ENCODE results near the gene LRRC51. TPM values are rescaled to one million over a fixed set of nuclear protein-coding genes. Genes with fewer than 3 reads are reported as not detected.
A peak's percentile ranks its signal among the peaks of the same experiment; 100 is the strongest.

Gene LRRC51, protein sequence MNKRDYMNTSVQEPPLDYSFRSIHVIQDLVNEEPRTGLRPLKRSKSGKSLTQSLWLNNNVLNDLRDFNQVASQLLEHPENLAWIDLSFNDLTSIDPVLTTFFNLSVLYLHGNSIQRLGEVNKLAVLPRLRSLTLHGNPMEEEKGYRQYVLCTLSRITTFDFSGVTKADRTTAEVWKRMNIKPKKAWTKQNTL
- 5.4 TPM for polyA plus RNA-seq (2013, experiment 1 of 2)
- polyA plus RNA-seq (2013, experiment 2 of 2): 4.9 TPM

DNA sequence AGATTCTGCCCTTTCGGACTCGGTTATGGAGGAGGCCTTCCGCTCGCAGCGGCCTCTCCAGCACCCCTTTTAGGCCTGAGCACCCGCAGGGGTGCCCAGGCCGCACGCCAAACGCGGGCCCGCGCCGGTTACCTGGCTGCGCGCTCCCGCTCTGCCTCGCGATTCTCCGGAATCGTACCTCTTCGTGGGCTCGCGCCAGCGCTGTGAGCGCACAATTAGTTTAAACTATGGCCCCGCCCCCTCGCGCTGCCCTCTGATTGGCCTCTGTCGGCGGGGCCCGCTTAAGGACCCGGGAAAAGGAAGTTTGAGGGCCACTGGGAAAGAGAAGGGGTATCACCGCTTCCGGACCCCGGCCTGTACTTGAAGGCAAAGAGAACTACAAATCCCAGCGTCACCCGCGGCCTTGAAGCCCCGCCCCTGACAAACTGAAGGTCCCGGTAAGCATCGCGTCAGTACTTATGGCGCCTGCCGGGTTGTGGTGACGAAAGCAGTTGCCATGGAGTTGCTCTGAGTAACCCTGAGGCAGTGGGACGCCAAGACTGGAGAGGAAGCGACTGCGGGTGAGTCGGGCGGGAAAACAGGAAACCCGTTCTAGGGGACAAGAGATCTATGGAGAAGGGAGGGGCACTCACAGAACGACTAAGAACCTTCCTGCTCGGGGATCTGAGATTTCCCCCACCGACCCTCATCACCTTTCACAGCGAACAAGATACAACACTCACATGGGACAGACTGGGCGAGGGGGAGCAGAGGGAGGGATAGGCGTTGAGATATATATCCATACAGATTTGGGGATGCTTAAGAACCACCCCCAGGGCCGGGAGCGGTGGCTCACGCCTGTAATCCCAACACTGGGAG, at the start of gene LRRC51, which contains the start of gene NUMA1:
TSS of gene LRRC51 (plus strand) at position 525 of the 858 bp plus-strand sequence. CDS start 8,234 bp downstream, outside the sequence.
TSS of gene NUMA1 (minus strand) at position 217 of the 858 bp plus-strand sequence. CDS start 44,599 bp downstream, outside the sequence.
- no peaks in the 10 kb centered on the region for H3K36me3 ChIP-seq (ENCODE audit: control insufficient read depth, insufficient read depth, low read length)
- H3K27ac ChIP-seq (ENCODE audit: low read depth, low read length, severe bottlenecking): peak within 1 kb of the TSS; percentile 94
- H3K4me1 ChIP-seq (ENCODE audit: control insufficient read depth, insufficient read depth, low read length, poor library complexity, severe bottlenecking): peaks cover 10% of the 10 kb centered on the region
- H3K9me3 ChIP-seq (ENCODE audit: control insufficient read depth, low read length): no peaks in the 10 kb centered on the region
- 3% methylated on average over 42 to 43 of the region's 60 CpGs for WGBS, 2 experiments (ENCODE audit: insufficient coverage in 2 of 2)
- peak within 1 kb of the TSS; percentile 79 for H3K4me3 ChIP-seq (ENCODE audit: extremely low read depth, insufficient read depth, low read length, poor library complexity, severe bottlenecking)

DNA sequence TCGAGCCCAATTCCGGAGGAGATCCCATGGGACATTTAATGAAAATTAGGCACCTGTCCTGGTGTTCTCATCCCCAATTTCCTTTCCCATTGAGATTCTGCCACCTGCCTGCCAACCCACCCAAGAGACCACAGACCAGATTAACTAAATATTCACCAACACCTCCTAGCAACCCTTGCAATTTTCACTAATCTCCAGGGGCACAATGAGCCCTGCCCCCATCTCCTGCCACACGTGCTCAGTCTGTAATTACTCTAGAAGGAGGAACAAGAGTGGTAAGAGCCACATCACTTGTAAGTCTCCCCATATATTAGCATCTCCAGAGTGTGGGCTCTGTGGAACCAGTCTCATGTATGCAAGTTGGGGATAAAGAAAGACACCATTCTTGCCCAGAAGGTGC, 44.0 kb upstream of the LRRC51 start:
- no peak overlapping the region for H3K4me3 ChIP-seq (ENCODE audit: extremely low read depth, insufficient read depth, low read length, poor library complexity, severe bottlenecking)
- H3K9me3 ChIP-seq (ENCODE audit: control insufficient read depth, low read length): no peaks in the 10 kb centered on the region
- 100% methylated on average over 2 of the region's 3 CpGs for WGBS, 2 experiments (ENCODE audit: insufficient coverage in 2 of 2)
- peaks cover 21% of the 10 kb centered on the region for H3K4me1 ChIP-seq (ENCODE audit: control insufficient read depth, insufficient read depth, low read length, poor library complexity, severe bottlenecking)
- peaks cover 67% of the 10 kb centered on the region for H3K36me3 ChIP-seq (ENCODE audit: control insufficient read depth, insufficient read depth, low read length)
- H3K27ac ChIP-seq (ENCODE audit: low read depth, low read length, severe bottlenecking): no peak overlapping the region

DNA sequence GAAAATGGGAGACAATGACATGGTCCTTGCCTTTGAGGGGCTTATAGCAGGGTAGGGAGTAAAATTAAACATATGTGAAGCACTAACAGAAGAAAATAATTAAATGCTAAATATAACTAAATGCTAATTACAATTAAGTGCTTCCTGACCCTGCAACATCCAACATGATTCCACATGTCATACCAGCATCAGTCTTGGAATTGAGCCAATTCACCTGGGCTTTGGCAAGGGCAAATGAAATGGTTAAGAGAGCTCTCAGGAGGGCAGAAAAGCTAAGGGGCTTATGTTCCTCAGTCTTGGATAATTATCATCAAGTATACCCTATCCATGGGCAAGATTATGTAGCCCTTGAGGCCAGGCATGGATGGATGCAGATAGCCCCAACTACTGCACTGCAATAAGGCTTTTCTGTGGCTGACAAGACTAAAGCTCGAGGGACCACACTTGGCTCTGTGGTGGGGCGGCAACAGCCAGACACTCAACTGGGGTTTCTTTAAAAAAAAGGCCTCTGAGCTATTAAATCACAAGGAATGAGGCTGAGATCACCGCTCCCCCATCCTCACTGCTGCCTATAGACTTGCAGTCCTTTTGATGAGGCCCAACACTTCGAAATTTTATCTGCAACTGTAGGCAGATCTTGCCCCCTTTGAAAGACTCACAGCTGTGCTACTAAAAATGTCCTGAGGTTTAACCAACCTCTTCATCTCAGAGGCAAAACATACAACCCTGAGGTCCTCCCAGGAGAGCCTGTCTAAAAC, 42.9 kb upstream of the LRRC51 start:
- no peak overlapping the region for H3K4me3 ChIP-seq (ENCODE audit: extremely low read depth, insufficient read depth, low read length, poor library complexity, severe bottlenecking)
- H3K27ac ChIP-seq (ENCODE audit: low read depth, low read length, severe bottlenecking): no peak overlapping the region
- WGBS, 2 experiments (ENCODE audit: insufficient coverage in 2 of 2): 96 to 100% methylated on average over 4 of the region's 4 CpGs

DNA sequence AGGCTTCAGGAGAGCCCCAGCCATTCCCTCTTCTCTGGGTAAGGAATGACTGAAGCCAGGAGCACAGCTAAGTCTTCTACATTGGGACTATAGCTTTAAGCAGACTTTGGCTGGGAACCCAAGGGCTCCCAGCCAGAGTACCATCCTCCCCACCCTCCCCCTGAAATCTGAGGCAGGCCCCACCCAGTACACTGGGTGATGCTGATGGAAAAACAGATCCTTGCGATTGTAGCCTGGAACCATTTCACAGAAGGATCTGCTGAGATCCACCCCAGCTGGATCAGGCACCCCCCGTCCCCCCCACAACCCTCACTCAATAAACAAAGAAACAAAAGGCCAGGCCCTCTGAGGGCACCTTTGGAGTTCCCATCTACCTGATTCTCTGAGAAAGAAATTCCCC, 42.2 kb upstream of the LRRC51 start:
- no peaks in the 10 kb centered on the region for H3K9me3 ChIP-seq (ENCODE audit: control insufficient read depth, low read length)
- H3K27ac ChIP-seq (ENCODE audit: low read depth, low read length, severe bottlenecking): peak overlapping the region; percentile 11
- H3K4me1 ChIP-seq (ENCODE audit: control insufficient read depth, insufficient read depth, low read length, poor library complexity, severe bottlenecking): peaks cover 26% of the 10 kb centered on the region
- H3K36me3 ChIP-seq (ENCODE audit: control insufficient read depth, insufficient read depth, low read length): peaks cover 57% of the 10 kb centered on the region
- H3K4me3 ChIP-seq (ENCODE audit: extremely low read depth, insufficient read depth, low read length, poor library complexity, severe bottlenecking): no peak overlapping the region
- 76 to 100% methylated on average over 1 to 2 of the region's 2 CpGs for WGBS, 2 experiments (ENCODE audit: insufficient coverage in 2 of 2)

More for the DNA sequence above, 42.9 kb upstream of the LRRC51 start:
- Histone ChIP-seq H3K9me3 (ENCODE audit: control insufficient read depth, low read length) (no peaks in the 10 kb centered on the region), H3K4me1 (ENCODE audit: control insufficient read depth, insufficient read depth, low read length, poor library complexity, severe bottlenecking) (peaks cover 26% of the 10 kb centered on the region), H3K36me3 (ENCODE audit: control insufficient read depth, insufficient read depth, low read length) (peaks cover 64% of the 10 kb centered on the region)

DNA sequence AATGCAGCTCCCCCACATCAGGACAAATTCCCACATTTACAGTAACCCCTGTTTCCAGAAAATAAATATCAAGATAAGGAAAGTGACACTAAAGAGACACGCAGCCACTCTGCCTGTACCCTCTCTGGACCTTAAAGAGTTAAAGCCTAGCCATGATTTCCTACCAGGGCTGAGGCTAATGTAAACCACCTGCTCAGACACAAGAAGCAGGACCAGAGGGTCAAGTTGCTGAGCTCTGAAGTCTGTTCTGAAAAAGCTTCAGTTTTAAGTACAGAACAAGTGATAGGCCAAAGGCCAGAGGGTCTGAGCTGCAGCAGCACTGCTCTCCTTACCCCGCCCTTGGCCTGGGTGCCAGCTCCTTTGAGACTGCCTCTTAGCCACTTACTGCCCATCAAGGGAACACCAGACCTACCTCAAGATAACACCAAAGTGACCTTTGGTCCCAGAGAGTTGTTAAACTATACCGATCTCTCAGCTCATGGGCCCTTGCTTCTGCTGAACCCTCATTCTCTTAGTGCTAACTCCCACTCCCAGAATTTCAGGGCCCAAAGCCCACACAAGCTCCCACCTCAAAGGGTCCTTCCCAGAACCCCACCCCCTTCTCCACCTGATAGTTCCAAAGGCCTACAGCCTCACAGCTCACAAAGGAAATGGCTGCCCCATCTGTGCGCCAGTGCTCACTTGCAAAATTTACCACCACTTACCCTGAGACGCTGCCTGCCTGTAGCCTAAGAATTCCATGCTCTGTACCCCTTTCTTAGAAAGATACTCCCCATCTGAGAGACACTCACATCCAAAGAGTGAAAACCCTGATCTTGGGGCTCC, 41.4 kb upstream of the LRRC51 start:
- WGBS, 2 experiments (ENCODE audit: insufficient coverage in 2 of 2): 82 to 85% methylated on average over 4 to 5 of the region's 5 CpGs
- H3K27ac ChIP-seq (ENCODE audit: low read depth, low read length, severe bottlenecking): peak overlapping the region; percentile 96
- H3K4me3 ChIP-seq (ENCODE audit: extremely low read depth, insufficient read depth, low read length, poor library complexity, severe bottlenecking): peak overlapping the region; percentile 55
- peaks cover 26% of the 10 kb centered on the region for H3K4me1 ChIP-seq (ENCODE audit: control insufficient read depth, insufficient read depth, low read length, poor library complexity, severe bottlenecking)
- H3K36me3 ChIP-seq (ENCODE audit: control insufficient read depth, insufficient read depth, low read length): peaks cover 50% of the 10 kb centered on the region
- H3K9me3 ChIP-seq (ENCODE audit: control insufficient read depth, low read length): no peaks in the 10 kb centered on the region

DNA sequence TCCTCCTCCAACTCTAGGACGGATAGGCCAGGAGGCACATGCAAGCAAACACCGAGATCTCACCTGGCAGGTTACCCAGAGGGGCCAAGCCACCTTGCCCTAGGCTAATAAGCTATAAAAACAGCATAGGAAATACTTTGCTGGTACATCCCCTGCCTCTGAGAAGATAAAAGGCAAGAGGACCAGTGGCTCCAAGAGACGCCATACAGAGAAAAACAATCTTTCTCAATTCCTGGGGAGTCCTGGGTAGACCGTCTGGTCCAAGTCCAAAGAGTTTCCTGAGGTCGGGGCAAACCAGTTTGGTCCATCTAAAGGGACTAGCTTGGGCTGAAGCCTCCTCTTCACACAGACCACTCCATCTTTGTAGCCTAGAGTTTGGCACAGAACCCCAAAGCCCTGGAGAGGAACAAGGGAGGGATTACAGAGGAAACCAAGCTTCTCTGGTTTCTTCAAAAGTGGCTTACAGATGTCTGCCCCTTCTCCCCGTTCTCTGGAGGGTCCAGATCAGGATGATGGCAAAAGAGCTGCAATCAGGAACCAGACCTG, 40.7 kb upstream of the LRRC51 start:
- peaks cover 26% of the 10 kb centered on the region for H3K4me1 ChIP-seq (ENCODE audit: control insufficient read depth, insufficient read depth, low read length, poor library complexity, severe bottlenecking)
- peak overlapping the region; percentile 96 for H3K27ac ChIP-seq (ENCODE audit: low read depth, low read length, severe bottlenecking)
- H3K36me3 ChIP-seq (ENCODE audit: control insufficient read depth, insufficient read depth, low read length): peaks cover 43% of the 10 kb centered on the region
- H3K4me3 ChIP-seq (ENCODE audit: extremely low read depth, insufficient read depth, low read length, poor library complexity, severe bottlenecking): peak overlapping the region; percentile 55
- WGBS, 2 experiments (ENCODE audit: insufficient coverage in 2 of 2): 75 to 85% methylated on average over 3 to 6 of the region's 6 CpGs
- H3K9me3 ChIP-seq (ENCODE audit: control insufficient read depth, low read length): no peaks in the 10 kb centered on the region

DNA sequence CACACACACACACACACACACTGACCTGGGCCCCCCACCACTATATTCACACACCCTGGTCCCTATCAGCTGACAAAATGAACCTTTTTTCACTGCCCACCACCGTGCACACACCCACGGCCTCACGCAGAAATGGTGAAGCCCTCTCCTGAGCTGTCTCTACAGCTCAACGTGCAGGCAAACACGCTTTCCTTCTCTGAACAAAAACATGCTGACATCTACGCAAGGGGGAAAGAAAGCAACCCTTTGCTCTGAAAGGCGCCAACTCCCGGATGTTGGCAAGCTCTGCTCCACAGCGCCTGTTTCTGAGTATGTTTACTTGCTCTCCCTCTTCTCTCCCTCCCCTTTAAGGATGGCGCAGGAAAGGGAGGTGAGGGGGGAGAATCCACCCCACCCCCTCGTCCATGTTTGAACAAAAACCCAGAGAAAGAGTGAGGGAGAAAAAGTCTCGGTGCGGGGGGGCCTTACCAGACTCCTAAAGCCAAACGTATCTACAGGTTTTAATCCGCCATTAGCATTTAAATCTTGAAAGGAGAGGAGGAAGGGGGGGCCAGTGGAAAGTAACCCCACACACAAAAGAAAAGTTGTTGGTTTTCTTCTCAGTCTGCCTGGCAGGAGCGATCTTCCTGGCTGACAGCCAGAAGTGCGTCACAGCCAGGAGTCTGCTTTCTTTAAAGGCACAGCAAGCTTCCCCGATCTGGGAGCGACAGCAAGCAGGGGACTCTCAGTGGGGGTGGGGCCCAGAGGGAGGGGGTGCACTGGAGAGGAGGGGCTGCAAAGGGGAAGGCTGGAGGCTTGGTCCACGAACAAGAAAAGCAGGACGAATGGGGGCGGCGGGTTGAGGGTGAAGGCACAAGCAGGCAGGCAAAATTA, 39.9 kb upstream of the LRRC51 start:
- WGBS, 2 experiments (ENCODE audit: insufficient coverage in 2 of 2): 2 to 8% methylated on average over 8 to 14 of the region's 23 CpGs
- Histone ChIP-seq H3K27ac (ENCODE audit: low read depth, low read length, severe bottlenecking) (peak overlapping the region; percentile 96), H3K36me3 (ENCODE audit: control insufficient read depth, insufficient read depth, low read length) (peaks cover 41% of the 10 kb centered on the region), H3K4me1 (ENCODE audit: control insufficient read depth, insufficient read depth, low read length, poor library complexity, severe bottlenecking) (peaks cover 26% of the 10 kb centered on the region), H3K9me3 (ENCODE audit: control insufficient read depth, low read length) (no peaks in the 10 kb centered on the region), H3K4me3 (ENCODE audit: extremely low read depth, insufficient read depth, low read length, poor library complexity, severe bottlenecking) (peak overlapping the region; percentile 55)

DNA sequence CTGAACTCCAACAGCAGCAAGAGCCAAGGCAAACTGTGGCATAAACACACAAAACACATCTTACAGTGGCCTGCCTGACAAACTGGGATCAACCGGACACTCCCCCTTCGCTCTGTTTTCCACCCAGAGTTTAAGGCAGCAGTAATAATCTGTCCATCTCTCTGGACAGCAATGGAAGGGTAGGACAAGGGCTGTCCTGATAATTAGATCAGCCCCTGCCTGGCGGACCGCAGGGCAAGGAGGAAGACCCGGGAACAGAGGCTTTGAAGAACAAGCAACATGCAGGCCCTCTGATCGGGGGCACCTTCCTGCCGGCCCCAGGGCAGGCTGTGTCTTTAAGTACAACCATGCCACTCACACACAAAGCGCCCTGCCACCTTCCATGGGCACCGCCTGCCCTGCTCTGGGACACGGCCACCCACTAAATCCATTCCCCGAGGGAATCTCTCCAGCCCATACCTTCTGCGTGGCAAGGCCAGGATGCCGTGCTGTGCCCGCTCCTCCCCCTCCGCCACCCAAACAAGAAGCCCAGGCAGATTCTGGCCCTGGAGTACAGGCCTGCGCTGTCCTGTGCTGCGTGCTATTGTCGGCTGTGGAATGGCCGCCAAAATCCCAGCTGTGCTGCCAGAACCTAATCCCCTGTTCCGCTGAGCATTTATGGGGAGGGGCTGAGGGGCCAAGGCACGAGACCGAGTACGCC, 39.1 kb upstream of the LRRC51 start:
- H3K9me3 ChIP-seq (ENCODE audit: control insufficient read depth, low read length): no peaks in the 10 kb centered on the region
- 12 to 18% methylated on average over 16 to 23 of the region's 23 CpGs for WGBS, 2 experiments (ENCODE audit: insufficient coverage in 2 of 2)
- peaks cover 26% of the 10 kb centered on the region for H3K4me1 ChIP-seq (ENCODE audit: control insufficient read depth, insufficient read depth, low read length, poor library complexity, severe bottlenecking)
- H3K27ac ChIP-seq (ENCODE audit: low read depth, low read length, severe bottlenecking): peak overlapping the region; percentile 96
- H3K4me3 ChIP-seq (ENCODE audit: extremely low read depth, insufficient read depth, low read length, poor library complexity, severe bottlenecking): peak overlapping the region; percentile 55
- H3K36me3 ChIP-seq (ENCODE audit: control insufficient read depth, insufficient read depth, low read length): peaks cover 35% of the 10 kb centered on the region
